DMS153 treated with DMSO at 0.1 percent for 48 hours (cell line): Measurements from ENCODE around the gene HS6ST3.

Experiments
- DNase-seq: peaks from one replicate; lab custom pipeline; 2025; ENCODE audit not compliant: unreplicated experiment; lab: John Stamatoyannopoulos, UW

Gene HS6ST3

DNA sequence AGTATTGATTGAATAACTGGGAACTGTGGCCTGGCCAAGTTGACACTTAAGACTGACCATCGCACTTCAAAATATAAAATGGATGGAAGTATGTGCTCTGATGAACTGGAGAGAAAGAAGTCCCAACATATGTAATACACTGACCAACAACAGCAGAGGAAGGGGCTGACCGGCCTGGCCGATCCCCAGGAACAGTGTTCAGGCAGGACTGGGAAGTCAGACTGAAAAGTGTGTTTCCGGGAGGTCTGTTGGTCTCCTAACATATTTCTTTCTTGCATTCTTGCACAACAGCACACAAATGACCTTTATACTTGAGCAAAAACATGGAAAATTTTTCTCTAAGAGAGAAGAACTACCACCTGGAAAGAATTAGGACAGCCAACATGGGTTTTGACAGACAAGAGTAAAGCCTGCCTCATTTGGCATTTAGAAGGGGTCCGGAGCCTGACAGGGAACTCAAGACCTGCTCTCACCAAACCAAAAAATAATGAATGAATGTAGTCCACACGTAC lies 606.5 kb downstream of the HS6ST3 start:
- DNase-seq = no peak

DNA sequence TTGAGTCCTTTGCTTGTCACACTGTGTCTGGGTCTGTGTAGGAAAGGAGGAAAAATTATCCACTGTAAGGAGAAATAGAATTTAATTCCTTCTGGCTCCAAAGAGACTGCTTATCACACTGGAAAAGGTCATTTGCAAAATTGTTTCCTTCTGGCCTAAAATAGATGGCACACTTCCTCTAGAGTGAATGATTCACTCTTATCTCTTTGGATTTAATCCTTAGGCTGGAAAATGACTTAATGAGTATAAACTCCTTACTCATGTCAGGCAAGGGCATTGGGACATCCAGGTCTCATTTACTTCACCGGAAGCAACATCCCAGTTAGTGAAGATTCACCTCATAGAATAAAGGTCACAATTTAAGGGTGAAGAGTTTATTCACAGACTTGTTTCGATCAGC lies 610.8 kb downstream of the HS6ST3 start:
- no peak for DNase-seq

DNA sequence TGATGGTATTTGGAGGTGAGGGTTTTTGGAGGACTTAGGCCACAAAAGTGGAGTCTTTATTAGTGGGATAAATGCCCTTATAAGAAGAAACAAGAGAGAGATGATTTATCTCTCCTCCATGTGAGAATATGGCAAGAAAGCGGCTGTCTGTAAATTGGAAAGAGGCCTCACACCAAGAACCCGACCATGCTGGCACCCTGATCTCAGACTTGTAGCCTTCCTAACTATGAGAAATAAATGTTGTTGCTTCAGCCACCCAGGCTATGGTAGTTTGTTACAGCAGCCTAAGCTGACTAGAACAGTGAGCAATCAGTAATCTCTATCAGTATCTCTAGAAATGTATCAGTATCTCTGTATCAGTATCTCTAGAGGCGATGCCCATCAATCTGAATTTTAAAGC lies 617.2 kb downstream of the HS6ST3 start:
- no peak for DNase-seq

DNA sequence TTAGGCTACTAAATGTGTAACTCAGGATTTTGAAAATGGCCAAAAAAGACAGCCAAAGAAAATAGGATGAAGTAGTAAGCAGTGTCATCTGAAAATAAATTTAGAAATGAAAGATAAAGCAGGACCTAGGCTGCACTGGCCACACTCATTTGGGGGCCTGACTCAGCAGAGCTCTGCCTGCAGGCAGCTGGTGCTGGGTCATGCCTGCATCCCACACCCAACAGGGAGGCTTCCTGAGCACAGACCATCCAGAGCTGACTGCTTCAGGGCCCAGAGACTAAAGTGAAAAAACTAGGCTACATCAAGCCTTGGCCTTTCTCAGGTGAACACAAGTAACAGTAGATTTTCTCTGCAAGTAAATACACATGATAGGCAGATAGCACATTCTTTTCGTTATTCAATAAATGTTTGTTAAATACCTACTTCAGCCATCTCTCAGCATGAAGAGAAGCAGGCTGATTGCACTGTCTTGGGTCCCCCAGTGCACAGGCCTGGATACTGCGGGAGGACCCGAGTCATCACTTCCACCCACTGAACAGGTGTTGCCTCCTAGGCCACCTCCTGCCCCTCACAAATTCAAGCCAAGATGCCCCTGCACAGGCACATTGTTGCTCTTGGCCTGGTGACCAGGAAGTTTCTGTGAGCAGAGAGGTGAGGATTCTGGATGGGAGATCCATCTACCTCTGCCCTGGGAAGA lies 620.4 kb downstream of the HS6ST3 start:
- DNase-seq = no peak

DNA sequence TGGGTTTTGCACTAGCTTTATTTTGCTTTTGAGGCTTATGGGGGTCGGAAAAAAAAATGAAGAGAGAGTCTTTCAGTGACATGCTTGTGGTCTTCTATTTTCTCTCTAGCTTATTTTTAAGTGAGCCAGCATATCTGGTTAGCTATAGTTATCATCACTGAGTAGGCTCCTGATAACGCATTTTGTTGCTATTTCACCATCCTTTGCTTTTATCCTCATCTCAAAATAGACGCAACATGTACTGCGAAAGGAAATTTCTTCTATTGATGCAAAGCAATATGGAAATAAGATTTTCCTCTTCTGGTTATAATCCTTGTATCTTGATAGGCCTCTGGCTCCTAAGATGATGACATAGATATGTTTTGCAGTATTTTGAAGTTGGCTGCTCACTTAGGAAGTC lies 630.5 kb downstream of the HS6ST3 start:
- DNase-seq = no peak

DNA sequence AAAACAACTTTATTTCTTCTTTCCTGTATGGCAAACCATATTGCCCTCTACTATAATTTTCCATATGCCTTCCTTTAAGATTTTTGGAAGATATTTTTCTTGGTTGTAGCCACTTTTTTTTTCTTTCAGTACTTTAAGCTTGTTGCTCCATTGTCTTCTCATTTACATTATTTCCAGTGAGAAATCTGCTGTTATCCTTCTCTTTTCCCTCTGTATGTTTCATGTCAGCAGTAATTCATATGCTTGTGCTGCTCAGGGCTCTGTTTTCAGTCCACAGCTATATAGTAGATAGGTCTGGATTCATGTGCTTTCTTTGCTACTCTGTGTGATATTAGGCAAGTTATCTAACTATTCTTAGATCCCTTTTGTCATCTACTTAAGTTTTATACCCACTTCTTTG lies 636.7 kb downstream of the HS6ST3 start:
- no peak for DNase-seq

DNA sequence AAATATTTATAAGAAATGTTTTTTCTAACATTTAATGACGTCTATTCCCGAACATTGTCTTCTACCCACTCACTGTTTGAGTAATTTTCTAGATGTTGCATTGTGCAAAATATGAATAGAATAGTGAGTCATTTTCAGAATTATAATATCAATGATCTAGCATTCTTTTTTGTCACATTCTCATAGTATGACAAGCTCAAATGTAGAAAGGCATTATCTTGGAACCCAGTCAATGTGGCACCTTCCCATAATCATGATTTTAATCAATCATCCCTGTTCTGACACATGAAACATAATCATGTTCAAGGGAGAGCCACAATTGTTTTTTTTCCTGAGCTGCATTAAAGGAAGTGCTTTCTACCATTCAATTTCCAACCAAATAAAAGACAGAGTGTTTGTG lies 638.6 kb downstream of the HS6ST3 start:
- no peak for DNase-seq

DNA sequence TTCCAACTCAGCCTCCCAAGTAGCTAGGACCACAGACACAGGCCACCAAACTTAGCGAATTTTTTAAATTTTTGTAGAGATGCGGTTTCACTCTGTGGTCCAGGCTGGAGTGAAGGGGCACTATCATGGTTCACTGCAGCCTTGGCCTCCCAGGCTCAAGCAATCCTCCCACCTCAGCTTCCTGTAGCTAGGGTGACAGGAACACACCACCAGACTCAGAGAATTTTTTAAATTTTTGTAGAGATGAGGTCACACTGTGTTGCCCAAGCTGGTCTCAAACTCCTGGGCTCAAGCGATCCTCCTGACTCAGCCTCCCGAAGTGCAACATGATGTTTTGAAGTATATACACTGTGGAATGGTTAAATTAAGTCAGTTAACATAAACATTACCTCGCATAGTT lies 640.8 kb downstream of the HS6ST3 start:
- no peak for DNase-seq

DNA sequence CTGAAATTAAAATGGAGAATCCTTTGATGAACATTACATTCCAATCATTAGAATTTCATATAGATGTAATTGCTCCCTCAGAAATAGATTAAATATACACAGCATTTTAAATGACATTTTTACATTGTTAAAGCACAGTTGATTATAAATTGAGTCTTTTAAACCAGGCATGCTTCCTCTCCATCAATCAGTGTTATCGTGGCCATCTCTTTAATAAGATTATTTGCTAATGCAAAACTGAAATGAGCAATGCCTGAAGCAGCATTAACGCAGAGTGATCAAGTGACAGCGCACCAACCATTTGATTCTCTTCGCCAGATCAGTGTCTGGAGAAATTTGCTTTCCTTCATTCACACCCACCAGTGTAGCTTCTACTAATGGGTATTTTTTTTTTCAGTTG lies 644.6 kb downstream of the HS6ST3 start:
- no peak for DNase-seq

DNA sequence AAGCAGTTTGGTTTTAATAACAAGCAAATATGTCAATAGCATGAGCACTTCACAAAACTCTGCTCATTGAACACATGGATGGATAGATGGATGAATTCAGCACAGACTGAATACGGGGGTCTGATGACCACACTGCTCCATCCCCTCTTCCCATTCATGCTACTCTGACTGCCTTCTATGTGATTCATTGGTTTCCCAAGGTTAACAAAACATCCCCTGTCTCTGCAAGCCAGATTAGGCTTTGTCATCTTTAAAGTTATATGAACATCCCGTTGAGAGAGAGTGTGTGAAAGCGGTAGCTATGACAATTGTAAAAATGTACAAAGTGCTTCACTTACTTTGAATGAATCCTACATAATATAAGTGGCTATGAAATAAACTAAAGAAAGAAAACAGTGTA lies 651.9 kb downstream of the HS6ST3 start:
- no peak for DNase-seq

DNA sequence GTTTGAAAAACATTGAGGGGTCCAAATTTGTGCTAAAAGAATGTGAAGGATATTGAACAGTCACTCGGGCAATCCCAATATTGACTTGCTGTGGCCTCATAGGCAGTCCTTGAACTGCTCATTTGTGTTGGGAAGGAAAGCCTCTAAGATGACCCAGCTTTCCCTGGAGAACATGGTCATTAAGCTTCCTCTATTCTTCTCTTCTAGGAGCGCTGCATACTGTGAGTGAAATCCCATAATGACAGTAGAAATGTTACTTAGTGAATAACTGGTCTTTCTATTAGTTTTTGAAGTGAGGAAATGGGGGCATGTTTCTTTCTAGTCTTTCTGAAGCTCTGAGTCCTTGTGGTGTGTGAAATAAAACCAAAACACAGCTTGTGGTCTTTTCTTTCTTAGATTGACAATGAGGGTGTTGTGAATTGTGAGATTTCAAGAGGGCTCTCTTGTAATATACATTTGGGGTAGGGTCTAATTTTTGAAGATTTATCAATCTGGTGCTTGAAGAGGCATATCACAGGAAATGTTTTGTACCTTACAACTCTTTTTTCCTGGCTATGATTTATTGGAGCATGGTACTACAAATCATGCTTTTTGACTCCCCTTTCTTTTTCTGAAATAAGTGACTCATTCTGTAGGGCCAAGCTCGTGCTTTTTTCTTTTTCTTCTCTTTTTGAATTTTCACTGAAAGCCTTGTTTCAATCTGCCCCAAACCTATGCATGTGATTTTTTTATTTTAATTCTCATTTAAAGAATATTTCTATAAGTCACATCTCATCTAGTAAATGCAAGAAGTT lies 653.6 kb downstream of the HS6ST3 start:
- DNase-seq = no peak

DNA sequence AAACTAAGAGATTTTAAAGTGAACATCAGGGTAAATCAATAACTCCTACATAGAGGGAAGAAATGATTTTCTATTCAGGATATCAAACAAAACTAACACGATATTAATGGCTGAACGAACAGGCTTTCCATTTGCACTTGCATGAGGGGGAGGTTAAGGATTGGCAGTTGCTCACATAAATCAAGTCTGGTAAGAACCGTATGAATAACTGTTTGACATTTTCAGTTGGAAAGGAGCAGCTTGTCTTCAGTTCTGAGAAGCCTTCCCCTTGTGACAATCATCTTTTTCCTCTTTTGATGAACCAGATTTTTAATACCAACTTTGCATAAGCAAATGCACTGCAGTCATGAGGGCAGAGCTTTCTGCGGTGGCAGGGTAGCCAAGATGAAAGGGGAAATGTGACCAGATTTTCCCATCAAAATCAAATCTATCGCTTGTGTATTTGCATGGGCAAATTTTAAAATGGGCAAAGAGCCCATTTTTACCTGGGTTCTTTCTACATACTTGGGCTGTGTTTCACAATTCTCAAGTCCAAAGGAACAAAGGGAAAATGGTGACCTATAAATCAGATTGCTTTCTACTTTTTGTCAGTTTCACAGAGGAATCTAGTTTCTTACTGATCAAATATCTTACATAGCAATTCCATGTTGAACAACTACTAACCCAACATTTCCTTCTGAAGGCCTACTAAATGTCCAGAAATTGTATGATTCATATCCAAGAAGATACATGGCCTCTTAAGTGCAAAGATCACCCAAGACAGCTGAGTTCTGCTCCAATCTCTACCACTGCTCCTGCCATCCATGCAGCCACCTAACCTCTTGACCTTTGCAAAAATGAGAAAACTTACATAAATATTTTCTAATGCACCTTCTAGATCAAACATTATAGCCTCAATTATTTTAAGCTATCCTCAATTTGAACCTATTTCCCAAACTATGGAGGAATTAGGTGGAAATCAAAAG lies 654.7 kb downstream of the HS6ST3 start:
- DNase-seq = no peak

DNA sequence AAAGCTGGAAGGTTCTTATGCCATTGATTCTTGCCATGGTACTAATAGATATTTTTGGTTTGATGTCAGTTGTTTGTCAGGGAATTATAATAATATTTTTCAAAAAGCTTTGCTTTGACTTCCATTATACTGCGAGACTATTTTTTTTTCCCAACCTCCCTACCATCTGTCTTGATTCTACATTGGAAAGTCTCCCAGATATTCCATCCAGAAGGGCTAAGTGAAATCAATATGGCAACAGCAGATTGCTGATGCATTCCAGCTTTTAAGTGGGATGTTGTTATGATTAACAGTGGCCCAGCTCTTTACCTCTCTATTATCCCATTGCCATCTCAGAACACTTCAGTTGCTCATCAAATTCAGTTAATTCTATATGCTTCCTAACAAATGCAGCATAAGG lies 657.0 kb downstream of the HS6ST3 start:
- DNase-seq = no peak

DNA sequence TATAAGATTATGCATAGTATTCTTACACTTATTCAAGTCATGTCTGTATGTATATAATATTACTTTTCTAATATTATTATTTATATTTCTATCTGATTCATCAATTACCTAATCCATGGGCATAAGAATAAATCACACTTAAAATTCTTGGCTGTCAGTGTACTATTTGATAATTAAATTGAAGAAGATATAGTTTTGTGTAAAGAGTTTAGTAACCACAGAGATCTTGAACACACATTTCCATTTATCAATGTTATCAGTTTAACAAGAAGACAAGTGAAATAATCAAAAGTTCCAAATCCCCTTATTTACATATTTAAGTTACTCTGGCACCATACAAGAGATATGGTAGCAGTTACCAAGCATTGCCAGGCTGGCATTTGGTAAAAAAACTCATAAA lies 659.9 kb downstream of the HS6ST3 start:
- no peak for DNase-seq

DNA sequence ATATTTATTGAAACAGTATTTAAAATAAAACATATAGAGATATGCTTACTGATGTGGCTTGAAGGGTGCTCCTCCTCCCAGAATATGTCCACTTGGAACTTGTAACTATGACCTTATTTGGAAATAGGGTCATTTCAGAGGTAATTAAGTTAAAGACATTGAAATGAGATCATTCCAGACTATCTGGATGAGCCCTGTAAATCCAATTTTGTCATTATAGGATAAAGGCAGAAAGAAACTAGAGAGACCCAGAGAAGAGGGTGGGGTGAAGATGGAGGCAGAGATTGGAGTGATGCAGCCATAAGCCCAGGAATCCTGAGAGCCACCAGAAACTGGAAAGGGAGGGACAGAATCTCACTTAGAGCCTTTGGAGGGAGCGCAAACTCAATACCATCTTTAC lies 661.2 kb downstream of the HS6ST3 start:
- no peak for DNase-seq

DNA sequence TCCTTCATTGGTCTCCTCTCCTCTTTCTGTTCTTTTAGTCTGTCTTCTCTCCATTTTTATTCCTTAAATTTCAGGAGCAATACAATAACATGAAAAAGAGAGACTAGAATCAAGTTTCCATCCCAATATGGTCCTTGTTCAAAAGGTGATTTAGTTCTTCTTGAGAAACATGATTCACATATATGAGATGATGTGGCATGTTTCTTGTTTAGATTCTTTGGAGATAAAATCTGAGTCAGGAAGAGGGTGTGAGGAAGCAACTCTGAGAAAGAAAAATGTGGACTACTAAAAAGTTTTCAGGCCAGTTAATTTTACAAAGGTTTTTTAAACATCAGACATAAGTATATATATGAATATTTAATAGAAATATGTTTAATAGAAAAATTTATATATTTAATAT lies 673.0 kb downstream of the HS6ST3 start:
- DNase-seq = no peak

DNA sequence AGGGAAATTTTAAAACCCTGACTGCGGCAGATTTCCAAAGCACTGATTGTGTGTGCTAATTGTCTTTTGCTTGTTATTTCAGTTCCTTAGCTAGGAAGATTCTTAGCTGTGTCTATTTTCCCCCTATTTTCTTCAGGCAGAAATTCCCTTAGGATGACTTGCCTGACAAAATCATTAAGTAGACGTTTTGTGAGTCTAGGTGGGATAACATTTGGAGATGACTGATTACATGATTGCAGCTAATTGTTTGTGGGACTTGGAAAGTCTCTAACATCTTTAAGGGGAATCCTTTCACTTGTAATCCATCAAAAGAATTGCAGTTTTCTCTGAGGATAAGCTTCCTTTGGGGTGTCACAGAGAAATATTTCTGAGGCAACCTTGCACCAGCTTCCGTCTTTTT lies 676.4 kb downstream of the HS6ST3 start:
- DNase-seq = no peak

DNA sequence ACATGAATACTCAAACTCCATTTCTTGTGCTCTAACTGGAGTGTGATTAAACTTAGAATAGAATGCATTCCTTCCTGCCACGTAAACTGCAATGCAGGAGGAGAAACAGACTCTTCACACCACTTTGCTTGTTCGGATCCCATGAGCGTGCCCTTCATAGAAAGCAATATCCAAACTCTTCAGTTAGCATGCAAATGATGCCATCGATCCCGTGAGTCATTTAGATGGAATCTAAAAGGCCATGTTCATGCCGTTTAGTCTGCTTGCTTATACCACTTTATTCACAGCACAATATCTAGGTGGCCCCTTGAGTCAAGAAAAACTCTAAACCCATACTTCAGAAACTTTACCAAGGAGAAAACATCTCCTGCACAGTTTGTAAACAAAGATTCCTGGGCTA lies 678.6 kb downstream of the HS6ST3 start:
- DNase-seq = no peak

DNA sequence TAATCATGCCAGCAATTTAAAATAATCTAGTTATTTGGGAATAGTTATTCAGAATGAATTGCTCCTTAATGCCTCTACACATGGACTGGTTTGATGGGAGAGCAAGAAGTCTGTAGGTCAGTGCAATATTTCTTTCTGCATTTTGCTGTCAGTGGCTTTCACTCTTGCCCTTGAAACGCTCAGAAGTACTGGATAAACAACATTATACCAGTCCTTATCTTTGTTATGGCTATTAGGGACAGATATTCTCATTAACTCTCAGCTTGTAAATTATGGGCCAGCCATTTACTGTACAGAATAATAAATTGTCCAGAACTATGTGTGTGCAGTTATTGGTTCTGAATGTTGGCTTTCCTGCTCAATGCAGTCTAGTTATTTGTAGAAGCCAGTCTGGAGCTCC lies 680.0 kb downstream of the HS6ST3 start:
- DNase-seq = no peak

DNA sequence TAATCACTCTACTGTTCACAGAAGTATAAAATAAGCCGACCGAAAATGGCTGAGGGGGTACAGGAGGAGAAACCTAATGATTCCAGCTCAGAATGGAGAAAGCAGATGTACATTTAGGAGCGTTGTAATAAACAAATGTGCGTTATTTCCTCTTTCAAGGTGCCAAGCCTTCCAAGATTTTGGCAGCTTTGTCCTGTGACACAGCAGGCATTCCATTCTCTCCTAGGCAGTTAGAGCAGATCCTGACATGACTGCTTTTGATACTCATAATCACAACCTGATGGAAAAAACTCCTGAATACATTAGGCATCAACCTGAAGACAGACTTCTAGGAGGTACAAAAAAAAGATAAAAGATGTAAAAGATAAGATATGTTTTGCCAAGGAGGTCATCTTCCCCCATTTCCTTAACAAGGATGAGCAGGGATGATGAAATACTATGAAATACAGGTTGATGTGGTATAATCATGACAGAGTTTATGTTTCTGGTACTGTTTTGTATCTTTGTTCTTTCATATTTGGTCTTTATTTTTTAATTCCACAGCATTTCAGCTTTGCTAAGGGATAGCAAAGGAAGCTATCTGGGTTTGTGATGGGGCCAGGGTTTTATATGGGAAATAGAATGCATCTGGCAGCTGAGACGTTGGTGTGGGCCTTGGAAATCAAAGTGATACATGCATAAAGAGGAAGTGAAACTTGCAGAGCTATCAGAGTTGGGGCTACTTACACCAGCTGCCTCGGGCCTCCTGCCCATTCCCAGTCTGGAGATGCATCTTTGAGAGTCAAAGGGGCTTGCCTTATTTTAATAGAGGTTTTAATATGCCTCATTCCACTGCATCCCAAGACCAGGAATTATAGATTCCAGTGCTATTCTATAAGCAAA lies 681.8 kb downstream of the HS6ST3 start:
- no peak for DNase-seq
